ENCODE results near the gene PAF1. TPM values are rescaled to one million over a fixed set of nuclear protein-coding genes. Genes with fewer than 3 reads are reported as not detected.

Gene PAF1
- total and polyA plus RNA-seq, 2 of the 13 experiments (the other 11 are each of a cell fraction or from before 2014, with no cell fraction given), result 30.2 to 31.1 TPM

GRCh38 chr19:39409208-39410016 lies 18.5 kb upstream of the PAF1 start (continued):
- TF ChIP-seq, protein P1, sequence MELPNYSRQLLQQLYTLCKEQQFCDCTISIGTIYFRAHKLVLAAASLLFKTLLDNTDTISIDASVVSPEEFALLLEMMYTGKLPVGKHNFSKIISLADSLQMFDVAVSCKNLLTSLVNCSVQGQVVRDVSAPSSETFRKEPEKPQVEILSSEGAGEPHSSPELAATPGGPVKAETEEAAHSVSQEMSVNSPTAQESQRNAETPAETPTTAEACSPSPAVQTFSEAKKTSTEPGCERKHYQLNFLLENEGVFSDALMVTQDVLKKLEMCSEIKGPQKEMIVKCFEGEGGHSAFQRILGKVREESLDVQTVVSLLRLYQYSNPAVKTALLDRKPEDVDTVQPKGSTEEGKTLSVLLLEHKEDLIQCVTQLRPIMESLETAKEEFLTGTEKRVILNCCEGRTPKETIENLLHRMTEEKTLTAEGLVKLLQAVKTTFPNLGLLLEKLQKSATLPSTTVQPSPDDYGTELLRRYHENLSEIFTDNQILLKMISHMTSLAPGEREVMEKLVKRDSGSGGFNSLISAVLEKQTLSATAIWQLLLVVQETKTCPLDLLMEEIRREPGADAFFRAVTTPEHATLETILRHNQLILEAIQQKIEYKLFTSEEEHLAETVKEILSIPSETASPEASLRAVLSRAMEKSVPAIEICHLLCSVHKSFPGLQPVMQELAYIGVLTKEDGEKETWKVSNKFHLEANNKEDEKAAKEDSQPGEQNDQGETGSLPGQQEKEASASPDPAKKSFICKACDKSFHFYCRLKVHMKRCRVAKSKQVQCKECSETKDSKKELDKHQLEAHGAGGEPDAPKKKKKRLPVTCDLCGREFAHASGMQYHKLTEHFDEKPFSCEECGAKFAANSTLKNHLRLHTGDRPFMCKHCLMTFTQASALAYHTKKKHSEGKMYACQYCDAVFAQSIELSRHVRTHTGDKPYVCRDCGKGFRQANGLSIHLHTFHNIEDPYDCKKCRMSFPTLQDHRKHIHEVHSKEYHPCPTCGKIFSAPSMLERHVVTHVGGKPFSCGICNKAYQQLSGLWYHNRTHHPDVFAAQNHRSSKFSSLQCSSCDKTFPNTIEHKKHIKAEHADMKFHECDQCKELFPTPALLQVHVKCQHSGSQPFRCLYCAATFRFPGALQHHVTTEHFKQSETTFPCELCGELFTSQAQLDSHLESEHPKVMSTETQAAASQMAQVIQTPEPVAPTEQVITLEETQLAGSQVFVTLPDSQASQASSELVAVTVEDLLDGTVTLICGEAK (IDR thresholded peaks at IDR 0.05), result no peak
- TF ChIP-seq, protein P1 (CRISPR knock-in tag; IDR thresholded peaks at IDR 0.05), result no peak; the same call in 1 of the 2 replicates
- TF ChIP-seq GABPB1 (CRISPR knock-in tag; IDR thresholded peaks at IDR 0.05) (peak; percentile 88), MYC (CRISPR knock-in tag; IDR thresholded peaks at IDR 0.05; ENCODE audit: borderline replicate concordance) (no peak; the same call in 1 of the 2 replicates), PREB (CRISPR knock-in tag; IDR thresholded peaks at IDR 0.05) (no peak), ISX (CRISPR knock-in tag; conservative IDR thresholded peaks at IDR 0.05) (no peak), IKZF1 (IDR thresholded peaks at IDR 0.05) (no peak), ZNF121 (CRISPR knock-in tag; IDR thresholded peaks at IDR 0.05) (no peak), ZNF382 (CRISPR knock-in tag; IDR thresholded peaks at IDR 0.05; ENCODE audit: borderline replicate concordance) (no peak), ZNF607 (CRISPR knock-in tag; IDR thresholded peaks at IDR 0.05; ENCODE audit: borderline replicate concordance) (peak; percentile 32; the same call in 1 of the 2 replicates), KMT2A (CRISPR knock-in tag; IDR thresholded peaks at IDR 0.05) (no peak), DMAP1 (CRISPR knock-in tag; IDR thresholded peaks at IDR 0.05) (no peak)
- TF ChIP-seq, protein P2, sequence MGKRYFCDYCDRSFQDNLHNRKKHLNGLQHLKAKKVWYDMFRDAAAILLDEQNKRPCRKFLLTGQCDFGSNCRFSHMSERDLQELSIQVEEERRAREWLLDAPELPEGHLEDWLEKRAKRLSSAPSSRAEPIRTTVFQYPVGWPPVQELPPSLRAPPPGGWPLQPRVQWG (CRISPR knock-in tag; IDR thresholded peaks at IDR 0.05; ENCODE audit: borderline replicate concordance, low read depth), result no peak
- TF ChIP-seq, protein P3, sequence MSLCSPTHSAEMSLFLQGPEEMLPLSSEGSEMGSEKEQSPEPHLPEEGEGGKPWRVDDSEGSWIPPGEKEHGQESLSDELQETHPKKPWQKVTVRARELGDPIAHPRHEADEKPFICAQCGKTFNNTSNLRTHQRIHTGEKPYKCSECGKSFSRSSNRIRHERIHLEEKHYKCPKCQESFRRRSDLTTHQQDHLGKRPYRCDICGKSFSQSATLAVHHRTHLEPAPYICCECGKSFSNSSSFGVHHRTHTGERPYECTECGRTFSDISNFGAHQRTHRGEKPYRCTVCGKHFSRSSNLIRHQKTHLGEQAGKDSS (CRISPR knock-in tag; IDR thresholded peaks at IDR 0.05; ENCODE audit: borderline replicate concordance, low read depth), result no peak
- TF ChIP-seq, protein P4, sequence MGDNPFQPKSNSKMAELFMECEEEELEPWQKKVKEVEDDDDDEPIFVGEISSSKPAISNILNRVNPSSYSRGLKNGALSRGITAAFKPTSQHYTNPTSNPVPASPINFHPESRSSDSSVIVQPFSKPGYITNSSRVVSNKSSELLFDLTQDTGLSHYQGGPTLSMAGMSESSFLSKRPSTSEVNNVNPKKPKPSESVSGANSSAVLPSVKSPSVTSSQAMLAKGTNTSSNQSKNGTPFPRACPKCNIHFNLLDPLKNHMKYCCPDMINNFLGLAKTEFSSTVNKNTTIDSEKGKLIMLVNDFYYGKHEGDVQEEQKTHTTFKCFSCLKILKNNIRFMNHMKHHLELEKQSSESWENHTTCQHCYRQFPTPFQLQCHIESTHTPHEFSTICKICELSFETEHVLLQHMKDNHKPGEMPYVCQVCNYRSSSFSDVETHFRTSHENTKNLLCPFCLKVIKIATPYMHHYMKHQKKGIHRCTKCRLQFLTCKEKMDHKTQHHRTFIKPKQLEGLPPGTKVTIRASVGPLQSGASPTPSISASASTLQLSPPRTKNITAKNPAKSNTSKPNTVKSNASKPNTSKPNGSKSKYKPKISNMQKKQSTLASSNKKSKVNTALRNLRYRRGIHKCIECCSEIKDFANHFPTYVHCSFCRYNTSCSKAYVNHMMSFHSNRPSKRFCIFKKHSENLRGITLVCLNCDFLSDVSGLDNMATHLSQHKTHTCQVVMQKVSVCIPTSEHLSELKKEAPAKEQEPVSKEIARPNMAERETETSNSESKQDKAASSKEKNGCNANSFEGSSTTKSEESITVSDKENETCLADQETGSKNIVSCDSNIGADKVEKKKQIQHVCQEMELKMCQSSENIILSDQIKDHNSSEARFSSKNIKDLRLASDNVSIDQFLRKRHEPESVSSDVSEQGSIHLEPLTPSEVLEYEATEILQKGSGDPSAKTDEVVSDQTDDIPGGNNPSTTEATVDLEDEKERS (CRISPR knock-in tag; IDR thresholded peaks at IDR 0.05), result no peak

Measured in HepG2 (cell line).